Measurements from ENCODE around the gene KCNQ1.

Gene KCNQ1

GRCh38 chr11:2717561-2718325 lies 272.9 kb downstream of the KCNQ1 start:
- no peak overlapping the region for H3K4me3 ChIP-seq (ENCODE audit: low read depth, low read length)
- no peak for TF ChIP-seq CTCF (IDR thresholded peaks at IDR 0.05; ENCODE audit: borderline replicate concordance, insufficient read depth, low read depth, low read length)

GRCh38 chr11:2718817-2719438 lies 274.1 kb downstream of the KCNQ1 start:
- no peak overlapping the region for H3K4me3 ChIP-seq (ENCODE audit: low read depth, low read length)
- TF ChIP-seq CTCF (IDR thresholded peaks at IDR 0.05; ENCODE audit: borderline replicate concordance, insufficient read depth, low read depth, low read length): no peak

GRCh38 chr11:2719831-2720590 lies 275.2 kb downstream of the KCNQ1 start:
- no peak overlapping the region for H3K4me3 ChIP-seq (ENCODE audit: low read depth, low read length)
- TF ChIP-seq CTCF (IDR thresholded peaks at IDR 0.05; ENCODE audit: borderline replicate concordance, insufficient read depth, low read depth, low read length): no peak

GRCh38 chr11:2721210-2721916 lies 276.6 kb downstream of the KCNQ1 start:
- no peak overlapping the region for H3K4me3 ChIP-seq (ENCODE audit: low read depth, low read length)
- no peak for TF ChIP-seq CTCF (IDR thresholded peaks at IDR 0.05; ENCODE audit: borderline replicate concordance, insufficient read depth, low read depth, low read length)

GRCh38 chr11:2722955-2723354 lies 278.1 kb downstream of the KCNQ1 start:
- H3K4me3 ChIP-seq (ENCODE audit: low read depth, low read length): no peak overlapping the region
- no peak for TF ChIP-seq CTCF (IDR thresholded peaks at IDR 0.05; ENCODE audit: borderline replicate concordance, insufficient read depth, low read depth, low read length)

GRCh38 chr11:2724104-2724503 lies 279.3 kb downstream of the KCNQ1 start:
- no peak for TF ChIP-seq CTCF (IDR thresholded peaks at IDR 0.05; ENCODE audit: borderline replicate concordance, insufficient read depth, low read depth, low read length)
- no peak overlapping the region for H3K4me3 ChIP-seq (ENCODE audit: low read depth, low read length)

Data from GM12875 (cell line).